Prostate gland (tissue), 2 donors: ENCODE measurements around the gene OTOP3. TPM values are rescaled to one million over a fixed set of nuclear protein-coding genes. Genes with fewer than 3 reads are reported as not detected.

Experiments used
- DNase-seq: peaks from one replicate; pipeline ENCODE4 v3.0.0-alpha.2; 2019; ENCODE audit warnings: low spot score
- H3K27ac ChIP-seq, 2 donors: fragments of 200-600 bp; sonication (generic); 2 replicates each; pipeline ENCODE4 v1.5.1; 2017 to 2019
- H3K27me3 ChIP-seq: fragments of 200-600 bp; sonication (generic); replicated peaks from 2 replicates; pipeline ENCODE4 v1.5.1; 2019; ENCODE audit not compliant: insufficient read depth
- H3K36me3 ChIP-seq, 2 donors: fragments of 200-600 bp; sonication (generic); 1 replicate in 1 of 2; 2 replicates in 1 of 2; pipeline versions ENCODE4 v1.5.1 to v1.8.1; 2017 to 2019
- H3K4me1 ChIP-seq: fragments of 200-600 bp; sonication (generic); replicated peaks from 2 replicates; pipeline ENCODE4 v1.5.1; 2019
- H3K4me3 ChIP-seq, 2 donors: fragments of 200-600 bp; sonication (generic); 2 replicates each; pipeline ENCODE4 v1.5.1; 2017 to 2019
- H3K9me3 ChIP-seq: fragments of 200-600 bp; sonication (generic); 2 replicates; pipeline ENCODE4 v1.5.1; 2017
- POLR2A ChIP-seq: fragments of 450-650 bp; IDR thresholded peaks from one replicate; pipeline ENCODE4 v1.6.1; 2016; ENCODE audit warnings: antibody characterized with exemption, mild to moderate bottlenecking
- POLR2AphosphoS5 ChIP-seq: sonication (generic); formaldehyde crosslinking; IDR thresholded peaks from one replicate; pipeline ENCODE4 v1.6.1; 2017; ENCODE audit warnings: antibody characterized with exemption
- WGBS: methylation state at CpG from one replicate; pipeline ENCODE4 v1.1.5; 2018; 5-methylcytosine and 5-hydroxymethylcytosine counted together
- intact Hi-C: fragments of 100-400 bp; cut with DNase I; formaldehyde crosslinking; loops from one replicate; pipeline ENCODE4 v1.14.2; 2022
- total RNA-seq, 2 donors: library from RNA; depleted of rRNA; stranded (reverse); fragments of >200 nt; gene quantifications; one replicate each; pipeline ENCODE4 v1.1.0, GENCODE V29; 2016
- TF ChIP-seq, protein P1 (sequence below), 4 experiments: fragments of 200-600 bp in 2 of 4; fragments of 450-650 bp in 2 of 4; sonication (generic) in 2 of 4; IDR thresholded peaks; 1 replicate in 3 of 4; 2 replicates in 1 of 4; pipeline ENCODE4 v1.5.1; 2016 to 2019; ENCODE audit warnings: antibody characterized with exemption in 4 of 4, mild to moderate bottlenecking in 2 of 4, moderate library complexity in 2 of 4

Gene OTOP3
- total RNA-seq, 2 donors from 2014 or later = not detected

DNA sequence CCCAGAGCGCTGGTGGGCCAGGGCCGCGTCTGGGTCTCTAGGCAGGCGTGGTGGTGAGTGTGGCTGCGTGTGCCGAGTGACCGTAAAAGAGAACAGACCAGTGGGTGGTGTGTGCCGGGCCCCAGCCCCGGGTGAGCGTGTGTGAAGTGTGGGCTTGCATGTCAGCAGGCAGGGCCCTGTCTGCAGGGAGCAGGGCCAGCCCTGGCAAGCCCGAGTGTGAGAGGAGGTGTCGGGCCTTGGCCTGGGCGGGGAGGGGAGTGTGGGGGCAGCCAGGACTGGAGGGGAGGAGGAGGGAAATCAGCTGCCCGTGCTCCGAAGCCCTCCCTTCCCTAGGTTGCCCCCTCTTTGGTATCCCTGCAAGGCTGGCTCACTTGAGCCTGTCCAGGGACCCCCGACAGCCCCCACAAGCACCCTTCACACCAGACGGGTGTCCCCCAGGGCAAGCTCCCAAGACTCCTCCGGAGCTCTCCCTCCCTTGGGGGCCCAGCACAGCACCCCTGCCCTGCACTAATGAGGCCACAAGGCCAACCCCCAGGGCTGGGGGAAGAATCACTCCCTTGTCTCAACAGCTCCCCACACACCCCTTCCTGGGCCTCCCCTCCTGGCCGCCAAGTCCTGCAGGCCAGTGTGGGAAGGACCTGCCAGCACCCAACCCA lies 14.5 kb upstream of the OTOP3 start:
- no peaks in the 10 kb centered on the region for H3K36me3 ChIP-seq
- WGBS = 30% methylated on average over 19 of the region's 19 CpGs
- no peaks in the 10 kb centered on the region for H3K9me3 ChIP-seq
- DNase-seq = no peak
- peaks cover 7% of the 10 kb centered on the region for H3K4me1 ChIP-seq
- TF ChIP-seq, protein P1, sequence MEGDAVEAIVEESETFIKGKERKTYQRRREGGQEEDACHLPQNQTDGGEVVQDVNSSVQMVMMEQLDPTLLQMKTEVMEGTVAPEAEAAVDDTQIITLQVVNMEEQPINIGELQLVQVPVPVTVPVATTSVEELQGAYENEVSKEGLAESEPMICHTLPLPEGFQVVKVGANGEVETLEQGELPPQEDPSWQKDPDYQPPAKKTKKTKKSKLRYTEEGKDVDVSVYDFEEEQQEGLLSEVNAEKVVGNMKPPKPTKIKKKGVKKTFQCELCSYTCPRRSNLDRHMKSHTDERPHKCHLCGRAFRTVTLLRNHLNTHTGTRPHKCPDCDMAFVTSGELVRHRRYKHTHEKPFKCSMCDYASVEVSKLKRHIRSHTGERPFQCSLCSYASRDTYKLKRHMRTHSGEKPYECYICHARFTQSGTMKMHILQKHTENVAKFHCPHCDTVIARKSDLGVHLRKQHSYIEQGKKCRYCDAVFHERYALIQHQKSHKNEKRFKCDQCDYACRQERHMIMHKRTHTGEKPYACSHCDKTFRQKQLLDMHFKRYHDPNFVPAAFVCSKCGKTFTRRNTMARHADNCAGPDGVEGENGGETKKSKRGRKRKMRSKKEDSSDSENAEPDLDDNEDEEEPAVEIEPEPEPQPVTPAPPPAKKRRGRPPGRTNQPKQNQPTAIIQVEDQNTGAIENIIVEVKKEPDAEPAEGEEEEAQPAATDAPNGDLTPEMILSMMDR (IDR thresholded peaks at IDR 0.05) = no peak
- no peak for TF ChIP-seq POLR2A
- TF ChIP-seq POLR2AphosphoS5 = no peak
- intact Hi-C loops = no loop called here
- H3K27me3 ChIP-seq = peaks cover 22% of the 10 kb centered on the region
- no peak overlapping the region for H3K4me3 ChIP-seq
- no peak overlapping the region for H3K27ac ChIP-seq

- Histone ChIP-seq H3K27me3 (peaks cover 22% of the 10 kb centered on the region), H3K4me1 (peaks cover 7% of the 10 kb centered on the region), H3K27ac (no peak overlapping the region), H3K9me3 (no peaks in the 10 kb centered on the region), H3K4me3 (no peak overlapping the region), H3K36me3 (no peaks in the 10 kb centered on the region)
- intact Hi-C loops = no loop called here
- WGBS = 88% methylated on average over 2 of the region's 2 CpGs
- no peak for DNase-seq
- TF ChIP-seq POLR2A (no peak), POLR2AphosphoS5 (no peak)
- TF ChIP-seq, protein P1 (IDR thresholded peaks at IDR 0.05) = no peak
These were observed 13.9 kb upstream of the OTOP3 start for GRCh38 chr17:74921769-74922168.

DNA sequence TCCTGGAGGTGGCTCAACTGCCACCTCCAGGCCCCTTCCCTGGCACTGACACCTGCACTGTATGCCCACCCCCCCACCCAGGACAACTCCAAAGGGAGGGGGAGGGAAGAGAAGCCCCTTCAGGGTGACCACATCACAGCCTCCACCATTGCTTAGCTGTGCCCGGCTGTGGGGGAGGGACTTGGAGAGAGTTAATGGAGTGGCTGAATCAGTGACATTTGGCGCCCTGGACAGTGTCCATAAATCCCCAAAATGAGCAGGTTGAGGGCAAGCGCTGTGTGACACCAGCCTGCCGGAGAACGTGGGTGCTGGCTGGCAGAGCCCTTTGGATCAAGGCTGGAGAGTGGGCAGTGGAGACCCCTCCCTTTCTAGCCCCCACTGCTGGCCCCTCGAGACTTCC lies 13.5 kb upstream of the OTOP3 start:
- intact Hi-C loops = no loop called here
- Histone ChIP-seq H3K27me3 (peaks cover 22% of the 10 kb centered on the region), H3K27ac (no peak overlapping the region), H3K4me3 (no peak overlapping the region), H3K36me3 (no peaks in the 10 kb centered on the region), H3K9me3 (no peaks in the 10 kb centered on the region), H3K4me1 (peaks cover 7% of the 10 kb centered on the region)
- no peak for DNase-seq
- no peak for TF ChIP-seq POLR2AphosphoS5
- TF ChIP-seq, protein P1 (IDR thresholded peaks at IDR 0.05) = no peak
- no peak for TF ChIP-seq POLR2A
- 68% methylated on average over 6 of the region's 6 CpGs for WGBS

DNA sequence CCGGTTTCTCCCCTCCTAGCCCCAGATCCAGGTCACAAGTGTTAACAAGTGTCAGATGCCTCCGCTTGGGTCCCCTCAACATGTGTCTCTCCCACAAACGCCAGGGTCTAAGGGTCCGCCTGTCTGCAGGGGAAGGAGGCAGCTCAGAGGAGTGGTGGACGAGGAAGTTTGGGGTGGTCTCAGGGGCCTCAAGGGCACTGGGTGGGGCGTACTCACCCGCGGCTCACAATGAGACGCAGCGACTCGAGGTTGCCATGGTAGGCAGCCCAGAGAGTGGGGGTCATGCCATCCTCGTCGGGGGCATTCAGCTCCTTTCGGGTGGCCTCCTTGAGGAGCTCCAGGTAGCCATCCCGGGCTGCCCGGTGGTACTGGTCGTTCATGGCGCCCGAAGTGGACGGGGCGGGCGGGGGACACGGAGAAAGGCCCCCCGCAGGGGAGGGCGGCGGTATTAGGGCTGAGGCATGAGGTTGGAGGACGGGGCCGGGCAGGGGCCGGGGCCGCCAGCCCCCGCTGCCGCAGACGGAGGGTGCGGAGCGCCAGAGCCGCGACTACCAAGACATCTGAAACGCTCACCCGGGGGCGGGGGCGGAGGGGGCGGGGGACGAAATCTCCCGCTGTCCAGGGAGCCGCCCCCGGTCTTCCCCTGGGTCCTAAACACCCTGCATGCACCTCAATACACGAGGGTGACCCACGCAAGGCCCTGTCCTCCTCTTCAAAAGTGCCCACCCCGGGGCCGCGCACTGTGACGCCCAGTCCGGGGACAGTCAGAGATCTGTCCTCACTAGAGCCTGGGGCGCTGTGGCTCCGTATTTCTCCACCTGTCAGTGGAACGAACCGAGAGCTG lies 12.8 kb upstream of the OTOP3 start, which contains the start of gene USH1G:
USH1G (minus strand) TSS at position 562 of the 844 bp plus-strand sequence; CDS start at position 380, 182 bp downstream.
- no peaks in the 10 kb centered on the region for H3K9me3 ChIP-seq
- peak within 1 kb of the TSS; percentile 15 to 27 for H3K4me3 ChIP-seq
- intact Hi-C loops = no loop called here
- peaks cover 7% of the 10 kb centered on the region for H3K4me1 ChIP-seq
- no peak for DNase-seq
- TF ChIP-seq, protein P1 (IDR thresholded peaks at IDR 0.05) = no peak
- TF ChIP-seq POLR2A (no peak), POLR2AphosphoS5 (no peak)
- H3K27me3 ChIP-seq = peaks cover 22% of the 10 kb centered on the region
- H3K27ac ChIP-seq = no peak within 1 kb of the TSS
- no peaks in the 10 kb centered on the region for H3K36me3 ChIP-seq
- WGBS = 9% methylated on average over 38 of the region's 57 CpGs
